Caco-2 (cell line): Measurements from ENCODE around the gene SULT1C4. TPM values are rescaled to one million over a fixed set of nuclear protein-coding genes. Genes with fewer than 3 reads are reported as not detected.

Experiments
- BruUV-seq: library from RNA; stranded (reverse); fragments of 400-500 nt; replicated peaks from 2 replicates; lab custom pipeline; 2021; lab: Mats Ljungman, UMichigan
- CTCF ChIA-PET: fragments of 300-600 bp; sonication (Branson Sonifier 250); formaldehyde crosslinking; loops from one replicate; lab custom pipeline; 2022; ENCODE audit warnings: antibody characterized with exemption; lab: Charles Lee
- POLR2A ChIA-PET: fragments of 300-600 bp; sonication (Branson Sonifier 250); formaldehyde crosslinking; loops from one replicate; lab custom pipeline; 2022; ENCODE audit warnings: antibody characterized with exemption; lab: Charles Lee
- DNase-seq, 2 experiments: peaks; one replicate each; pipeline versions ENCODE4 v3.0.0 to v3.0.0-alpha.2; 2020 to 2022
- H3K27me3 ChIP-seq: replicated peaks from 2 replicates; pipeline ENCODE4 v1.6.0; 2011; ENCODE audit warnings: low read length; ENCODE audit not compliant: control insufficient read depth, insufficient read depth
- H3K36me3 ChIP-seq: 2 replicates; pipeline ENCODE4 v1.5.1; 2011; ENCODE audit warnings: low read length; ENCODE audit not compliant: control insufficient read depth, insufficient read depth
- H3K4me1 ChIP-seq: fragments of 250-450 bp; sonication (Bioruptor Pico); 2 replicates; pipeline ENCODE4 v1.5.1; 2020; ENCODE audit warnings: mild to moderate bottlenecking
- H3K4me3 ChIP-seq: 2 replicates; pipeline ENCODE4 v1.5.1; 2011; ENCODE audit warnings: low read depth, mild to moderate bottlenecking, control low read depth, low read length
- H3K9me3 ChIP-seq: fragments of 250-450 bp; sonication (Bioruptor Pico); 2 replicates; pipeline ENCODE4 v1.5.1; 2020; ENCODE audit warnings: mild to moderate bottlenecking, moderate library complexity
- H3K27ac Mint-ChIP-seq: one replicate; pipeline ENCODE4 v1.8.0; 2022; ENCODE audit warnings: mixed read lengths; ENCODE audit not compliant: unreplicated experiment
- H3K27me3 Mint-ChIP-seq: one replicate; pipeline ENCODE4 v1.8.0; 2022; ENCODE audit warnings: mixed read lengths; ENCODE audit not compliant: insufficient read depth, unreplicated experiment
- H3K36me3 Mint-ChIP-seq: one replicate; pipeline ENCODE4 v1.8.0; 2022; ENCODE audit warnings: mild to moderate bottlenecking, mixed read lengths; ENCODE audit not compliant: insufficient read depth, unreplicated experiment
- H3K4me1 Mint-ChIP-seq: one replicate; pipeline ENCODE4 v1.8.0; 2022; ENCODE audit warnings: low read depth, mixed read lengths; ENCODE audit not compliant: unreplicated experiment
- H3K4me3 Mint-ChIP-seq: one replicate; pipeline ENCODE4 v1.8.0; 2022; ENCODE audit warnings: mild to moderate bottlenecking, moderate library complexity, mixed read lengths; ENCODE audit not compliant: unreplicated experiment
- H3K9me3 Mint-ChIP-seq: one replicate; pipeline ENCODE4 v1.8.0; 2022; ENCODE audit warnings: mixed read lengths; ENCODE audit not compliant: unreplicated experiment
- intact Hi-C: fragments of 100-400 bp; cut with micrococcal nuclease; formaldehyde crosslinking; loops from one replicate; pipeline ENCODE4 v1.10.0; 2022; ENCODE audit not compliant: unreplicated experiment
- total RNA-seq: library from RNA; stranded (reverse); gene quantifications from 2 replicates; pipeline ENCODE4 v1.2.3, GENCODE V29; 2022
- TF ChIP-seq, protein P1 (sequence below), 2 experiments: fragments of 200-600 bp in 1 of 2; IDR thresholded peaks; 1 replicate in 1 of 2; 2 replicates in 1 of 2; pipeline versions ENCODE4 v1.5.1 to v1.8.0; 2011 to 2022; ENCODE audit warnings: antibody characterized with exemption in 1 of 2, control low read depth in 1 of 2, inconsistent platforms in 1 of 2, low read depth in 1 of 2, low read length in 1 of 2, mild to moderate bottlenecking in 1 of 2, moderate library complexity in 1 of 2; ENCODE audit not compliant: insufficient read depth in 1 of 2, severe bottlenecking in 1 of 2, unreplicated experiment in 1 of 2

SULT1C4 gene
- total RNA-seq, 1 experiment from 2014 or later, result 4.0 TPM

DNA sequence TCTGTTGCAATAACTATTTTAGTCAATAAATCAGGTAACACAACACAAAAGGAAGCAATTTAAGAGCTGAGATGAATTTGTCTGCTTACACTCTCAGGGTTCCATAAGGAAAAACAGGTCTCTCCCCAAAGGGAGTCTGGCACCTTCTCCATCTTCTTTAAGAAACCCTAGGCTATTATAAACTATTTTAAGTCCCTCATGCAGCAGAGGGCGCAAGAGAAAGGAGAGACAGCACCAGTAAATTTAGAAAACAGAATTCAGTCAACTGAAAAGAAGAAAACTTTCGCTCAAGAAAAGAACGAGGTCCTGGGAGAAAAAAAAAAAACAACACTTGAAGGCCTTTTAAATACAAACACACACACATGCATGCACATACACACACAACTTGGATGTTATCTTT, 19.1 kb downstream of the SULT1C4 start:
- no peaks in the 10 kb centered on the region for H3K36me3 Mint-ChIP-seq
- Histone ChIP-seq H3K4me3 (no peak overlapping the region), H3K27me3 (no peaks in the 10 kb centered on the region), H3K4me1 (no peaks in the 10 kb centered on the region), H3K36me3 (no peaks in the 10 kb centered on the region), H3K9me3 (peaks cover 20% of the 10 kb centered on the region)
- BruUV-seq, result no TSS peak
- CTCF ChIA-PET, result no interaction called here
- no peaks in the 10 kb centered on the region for H3K4me1 Mint-ChIP-seq
- H3K27me3 Mint-ChIP-seq, result no peaks in the 10 kb centered on the region
- peaks cover 52% of the 10 kb centered on the region for H3K9me3 Mint-ChIP-seq
- POLR2A ChIA-PET, result interaction anchor here (0.5 kb wide), 1 partner anchor 23 kb away, joined by 4 read pairs; no protein-coding TSS in a partner anchor
- DNase-seq, result peak; percentile 49 to 52
- no peak overlapping the region for H3K4me3 Mint-ChIP-seq
- no peak overlapping the region for H3K27ac Mint-ChIP-seq
- TF ChIP-seq, protein P1, sequence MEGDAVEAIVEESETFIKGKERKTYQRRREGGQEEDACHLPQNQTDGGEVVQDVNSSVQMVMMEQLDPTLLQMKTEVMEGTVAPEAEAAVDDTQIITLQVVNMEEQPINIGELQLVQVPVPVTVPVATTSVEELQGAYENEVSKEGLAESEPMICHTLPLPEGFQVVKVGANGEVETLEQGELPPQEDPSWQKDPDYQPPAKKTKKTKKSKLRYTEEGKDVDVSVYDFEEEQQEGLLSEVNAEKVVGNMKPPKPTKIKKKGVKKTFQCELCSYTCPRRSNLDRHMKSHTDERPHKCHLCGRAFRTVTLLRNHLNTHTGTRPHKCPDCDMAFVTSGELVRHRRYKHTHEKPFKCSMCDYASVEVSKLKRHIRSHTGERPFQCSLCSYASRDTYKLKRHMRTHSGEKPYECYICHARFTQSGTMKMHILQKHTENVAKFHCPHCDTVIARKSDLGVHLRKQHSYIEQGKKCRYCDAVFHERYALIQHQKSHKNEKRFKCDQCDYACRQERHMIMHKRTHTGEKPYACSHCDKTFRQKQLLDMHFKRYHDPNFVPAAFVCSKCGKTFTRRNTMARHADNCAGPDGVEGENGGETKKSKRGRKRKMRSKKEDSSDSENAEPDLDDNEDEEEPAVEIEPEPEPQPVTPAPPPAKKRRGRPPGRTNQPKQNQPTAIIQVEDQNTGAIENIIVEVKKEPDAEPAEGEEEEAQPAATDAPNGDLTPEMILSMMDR (IDR thresholded peaks at IDR 0.05; ENCODE audit: insufficient read depth in 1 of 2, low read depth in 1 of 2, low read length in 1 of 2, severe bottlenecking in 1 of 2, unreplicated experiment in 1 of 2), result peak; percentile 24 to 35
- intact Hi-C loops, result loop anchor here (1.0 kb wide), 1 partner anchor 187 kb away; no protein-coding TSS in a partner anchor

GRCh38 chr2:108399479-108399878, 21.7 kb downstream of the SULT1C4 start:
- no peak for DNase-seq
- H3K4me3 ChIP-seq, result no peak overlapping the region
- Mint-ChIP-seq H3K36me3 (no peaks in the 10 kb centered on the region), H3K4me1 (no peaks in the 10 kb centered on the region), H3K27ac (no peak overlapping the region), H3K4me3 (no peak overlapping the region), H3K27me3 (no peaks in the 10 kb centered on the region), H3K9me3 (peaks cover 53% of the 10 kb centered on the region)
- no TSS peak for BruUV-seq
- ChIA-PET POLR2A (no interaction called here), CTCF (no interaction called here)
- H3K9me3 ChIP-seq, result peaks cover 14% of the 10 kb centered on the region
- TF ChIP-seq, protein P1 (IDR thresholded peaks at IDR 0.05; ENCODE audit: insufficient read depth in 1 of 2, low read depth in 1 of 2, low read length in 1 of 2, severe bottlenecking in 1 of 2, unreplicated experiment in 1 of 2), result no peak
- H3K27me3 ChIP-seq, result no peaks in the 10 kb centered on the region
- intact Hi-C loops, result no loop called here
- H3K36me3 ChIP-seq, result no peaks in the 10 kb centered on the region
- H3K4me1 ChIP-seq, result no peaks in the 10 kb centered on the region

DNA sequence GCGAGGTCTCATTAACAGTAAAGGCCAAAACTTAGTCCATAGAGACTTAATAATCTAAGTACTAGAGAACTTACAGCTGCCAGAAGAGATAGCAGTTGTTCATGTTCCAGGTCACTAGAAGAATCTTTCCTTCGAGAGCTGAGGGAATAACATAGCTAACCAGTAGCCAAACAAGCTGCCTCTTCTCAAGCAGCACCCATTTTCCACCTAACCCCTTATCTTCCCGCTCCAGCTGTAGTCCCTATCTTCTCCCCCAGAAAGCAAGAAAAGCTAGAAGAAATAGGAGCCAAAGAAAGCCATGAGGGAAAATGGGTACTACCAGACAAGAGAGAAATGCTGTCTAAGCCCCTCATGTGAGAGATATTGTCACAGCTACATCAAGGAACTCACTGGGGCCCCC, 24.0 kb downstream of the SULT1C4 start:
- Mint-ChIP-seq H3K36me3 (no peaks in the 10 kb centered on the region), H3K4me1 (no peaks in the 10 kb centered on the region), H3K27me3 (no peaks in the 10 kb centered on the region), H3K9me3 (peaks cover 66% of the 10 kb centered on the region), H3K4me3 (no peak overlapping the region), H3K27ac (no peak overlapping the region)
- H3K36me3 ChIP-seq, result no peaks in the 10 kb centered on the region
- peaks cover 23% of the 10 kb centered on the region for H3K9me3 ChIP-seq
- ChIA-PET CTCF (no interaction called here), POLR2A (no interaction called here)
- DNase-seq, result no peak
- intact Hi-C loops, result no loop called here
- H3K27me3 ChIP-seq, result no peaks in the 10 kb centered on the region; the same call in 1 of the 2 replicates
- no peak overlapping the region for H3K4me3 ChIP-seq
- TF ChIP-seq, protein P1 (IDR thresholded peaks at IDR 0.05; ENCODE audit: insufficient read depth in 1 of 2, low read depth in 1 of 2, low read length in 1 of 2, severe bottlenecking in 1 of 2, unreplicated experiment in 1 of 2), result no peak
- H3K4me1 ChIP-seq, result no peaks in the 10 kb centered on the region
- no TSS peak for BruUV-seq
